GM12874 (cell line): ENCODE results near the gene DLGAP1.

Experiments
- CTCF ChIP-seq: IDR thresholded peaks from 2 replicates; pipeline ENCODE4 v1.5.1; 2011; ENCODE audit warnings: low read depth, mild to moderate bottlenecking, control low read depth, low read length, moderate library complexity; ENCODE audit not compliant: insufficient read depth

Gene DLGAP1

GRCh38 chr18:3919396-3920061 lies 535.6 kb downstream of the DLGAP1 start:
- TF ChIP-seq CTCF: no peak

GRCh38 chr18:3916082-3916481 lies 539.0 kb downstream of the DLGAP1 start:
- no peak for TF ChIP-seq CTCF

GRCh38 chr18:3914833-3915610 lies 540.1 kb downstream of the DLGAP1 start:
- TF ChIP-seq CTCF: no peak

- TF ChIP-seq CTCF: no peak
Observed at GRCh38 chr18:3914109-3914508, 541.0 kb downstream of the DLGAP1 start.

- TF ChIP-seq CTCF: no peak
Observed at GRCh38 chr18:3912705-3913104, 542.4 kb downstream of the DLGAP1 start.

- TF ChIP-seq CTCF: no peak
Observed at GRCh38 chr18:3911413-3911812, 543.7 kb downstream of the DLGAP1 start.

GRCh38 chr18:3910512-3910911 lies 544.6 kb downstream of the DLGAP1 start:
- TF ChIP-seq CTCF: no peak
